BJ (cell line): Measurements from ENCODE around the gene GPR39. TPM values are rescaled to one million over a fixed set of nuclear protein-coding genes. Genes with fewer than 3 reads are reported as not detected.

ENCODE experiments used
- CTCF ChIA-PET: fragments of 350-600 bp; formaldehyde crosslinking; extraction: SDS; loops from one replicate; lab custom pipeline; 2021; ENCODE audit warnings: antibody characterized with exemption, inconsistent platforms; lab: Yijun Ruan, JAX
- POLR2A ChIA-PET: fragments of 300-600 bp; sonication (Branson Sonifier 250); formaldehyde crosslinking; extraction: SDS; loops from one replicate; lab custom pipeline; 2021; ENCODE audit warnings: antibody characterized with exemption; lab: Charles Lee
- DNase-seq: peaks from one replicate; pipeline ENCODE4 v3.0.0-alpha.2; 2011; ENCODE audit warnings: low read depth
- H3K27me3 ChIP-seq: 2 replicates; pipeline ENCODE4 v1.6.0; 2011; ENCODE audit warnings: low read length; ENCODE audit not compliant: control insufficient read depth, insufficient read depth
- H3K36me3 ChIP-seq: 2 replicates; pipeline ENCODE4 v1.5.1; 2011; ENCODE audit warnings: low read length; ENCODE audit not compliant: control insufficient read depth, insufficient read depth
- H3K4me3 ChIP-seq: 2 replicates; pipeline ENCODE4 v1.5.1; 2011; ENCODE audit warnings: low read depth, mild to moderate bottlenecking, control low read depth, low read length
- polyA plus RNA-seq: library from polyadenylated mRNA; depleted of rRNA; stranded (reverse); fragments of >200 nt; gene quantifications from 2 replicates; pipeline ENCODE4 v1.2.3, GENCODE V29; 2011
- TF ChIP-seq, protein P1 (sequence below): IDR thresholded peaks from 2 replicates; pipeline ENCODE4 v1.5.1; 2011; ENCODE audit warnings: low read depth, mild to moderate bottlenecking, control low read depth, inconsistent platforms, low read length, moderate library complexity; ENCODE audit not compliant: insufficient read depth

The GPR39 gene
- polyA plus RNA-seq, 1 experiment, result 2.3 TPM

DNA sequence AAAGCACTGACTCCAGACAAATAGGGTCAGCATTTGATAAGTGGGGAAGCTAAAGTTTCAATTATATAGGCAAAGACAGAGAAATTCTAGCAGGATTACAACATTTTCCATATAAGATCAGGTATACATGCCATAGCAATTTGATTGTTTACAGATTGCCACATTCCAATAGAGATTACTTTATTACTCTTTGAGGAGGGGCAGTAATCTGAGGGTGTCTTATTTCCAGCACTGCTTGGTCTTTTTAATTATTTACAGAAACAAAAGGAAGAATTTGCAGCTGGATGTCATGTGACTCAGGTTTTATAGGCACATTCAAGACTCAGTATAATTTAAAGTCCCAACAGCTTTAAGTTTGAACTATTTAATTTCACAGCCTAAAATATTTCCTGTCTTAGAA is 42.5 kb upstream of the GPR39 start:
- TF ChIP-seq, protein P1, sequence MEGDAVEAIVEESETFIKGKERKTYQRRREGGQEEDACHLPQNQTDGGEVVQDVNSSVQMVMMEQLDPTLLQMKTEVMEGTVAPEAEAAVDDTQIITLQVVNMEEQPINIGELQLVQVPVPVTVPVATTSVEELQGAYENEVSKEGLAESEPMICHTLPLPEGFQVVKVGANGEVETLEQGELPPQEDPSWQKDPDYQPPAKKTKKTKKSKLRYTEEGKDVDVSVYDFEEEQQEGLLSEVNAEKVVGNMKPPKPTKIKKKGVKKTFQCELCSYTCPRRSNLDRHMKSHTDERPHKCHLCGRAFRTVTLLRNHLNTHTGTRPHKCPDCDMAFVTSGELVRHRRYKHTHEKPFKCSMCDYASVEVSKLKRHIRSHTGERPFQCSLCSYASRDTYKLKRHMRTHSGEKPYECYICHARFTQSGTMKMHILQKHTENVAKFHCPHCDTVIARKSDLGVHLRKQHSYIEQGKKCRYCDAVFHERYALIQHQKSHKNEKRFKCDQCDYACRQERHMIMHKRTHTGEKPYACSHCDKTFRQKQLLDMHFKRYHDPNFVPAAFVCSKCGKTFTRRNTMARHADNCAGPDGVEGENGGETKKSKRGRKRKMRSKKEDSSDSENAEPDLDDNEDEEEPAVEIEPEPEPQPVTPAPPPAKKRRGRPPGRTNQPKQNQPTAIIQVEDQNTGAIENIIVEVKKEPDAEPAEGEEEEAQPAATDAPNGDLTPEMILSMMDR, result no peak
- H3K27me3 ChIP-seq, result no peaks in the 10 kb centered on the region
- ChIA-PET POLR2A (no interaction called here), CTCF (interaction anchor here (2.0 kb wide), 1 partner anchor 25 kb away, joined by 7 read pairs; no protein-coding TSS in a partner anchor)
- H3K36me3 ChIP-seq, result no peaks in the 10 kb centered on the region
- DNase-seq, result no peak
- no peak overlapping the region for H3K4me3 ChIP-seq

DNA sequence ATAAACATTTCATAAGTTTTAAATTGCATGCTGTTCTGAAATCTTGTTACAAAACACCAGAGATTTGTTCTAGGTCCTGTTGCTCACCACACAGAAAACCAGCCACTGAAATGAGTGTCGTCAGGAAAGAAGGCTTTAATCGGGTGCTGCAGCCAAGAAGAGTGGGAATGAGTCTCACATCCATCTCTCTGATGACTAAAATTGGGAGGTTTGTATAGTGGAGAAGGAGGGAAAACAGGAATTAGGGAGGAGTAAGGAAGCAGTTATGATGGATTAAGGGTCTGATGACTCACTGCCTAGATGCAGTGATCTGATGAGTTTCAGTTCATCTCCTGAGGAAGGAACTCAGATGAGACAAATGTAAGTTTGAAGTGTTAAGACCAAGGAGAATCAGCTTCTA is 42.1 kb upstream of the GPR39 start:
- Histone ChIP-seq H3K4me3 (no peak overlapping the region), H3K27me3 (no peaks in the 10 kb centered on the region), H3K36me3 (no peaks in the 10 kb centered on the region)
- no peak for DNase-seq
- ChIA-PET POLR2A (no interaction called here), CTCF (interaction anchor here (0.7 to 2.0 kb wide), 2 partner anchors 9 to 25 kb away, joined by 3 to 7 read pairs; no protein-coding TSS in a partner anchor)
- TF ChIP-seq, protein P1, result no peak

DNA sequence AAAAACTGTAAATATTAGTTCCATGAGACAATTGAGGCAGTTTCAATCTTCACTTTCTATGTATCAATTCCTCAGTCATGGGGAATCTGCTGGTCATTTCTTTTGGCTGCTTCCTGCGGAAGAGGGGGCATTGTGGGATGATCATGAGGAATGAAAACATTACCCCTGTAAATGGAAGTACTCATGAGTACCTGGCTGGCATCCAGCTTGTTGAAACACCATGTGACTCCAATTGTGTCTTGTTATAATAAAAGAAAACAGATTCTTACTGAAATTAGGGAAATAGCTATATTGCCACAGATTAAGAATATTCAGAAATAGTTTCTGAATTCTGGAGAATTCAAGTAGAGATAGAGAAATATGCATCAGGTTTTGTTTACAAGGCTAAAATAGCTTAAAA is 41.6 kb upstream of the GPR39 start:
- no peak for DNase-seq
- TF ChIP-seq, protein P1, result no peak
- Histone ChIP-seq H3K27me3 (no peaks in the 10 kb centered on the region), H3K4me3 (no peak overlapping the region), H3K36me3 (no peaks in the 10 kb centered on the region)
- ChIA-PET CTCF (interaction anchor here (0.7 to 0.8 kb wide), 2 partner anchors 10 to 23 kb away, joined by 3 read pairs; no protein-coding TSS in a partner anchor), POLR2A (no interaction called here)

DNA sequence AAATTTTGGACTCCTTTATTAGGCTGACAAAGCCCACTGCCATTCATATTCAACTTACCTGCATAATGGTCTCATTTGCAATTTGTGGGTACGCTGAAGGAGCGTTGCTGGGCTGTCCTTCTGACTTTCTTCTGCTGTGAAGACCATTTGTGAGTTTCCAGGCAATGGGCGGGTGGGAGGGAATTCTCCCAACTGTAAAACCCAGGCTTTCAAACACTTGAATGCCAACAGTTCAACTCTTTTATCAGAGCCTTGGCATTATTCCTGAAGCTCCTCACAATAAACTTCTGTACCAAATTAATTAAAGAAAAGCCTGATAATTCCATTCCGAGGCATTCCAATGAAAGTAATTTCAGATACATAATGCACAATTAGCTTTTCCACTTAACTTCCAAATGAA is 35.2 kb upstream of the GPR39 start:
- no peak for DNase-seq
- no peaks in the 10 kb centered on the region for H3K36me3 ChIP-seq
- ChIA-PET CTCF (no interaction called here), POLR2A (no interaction called here)
- TF ChIP-seq, protein P1, result no peak
- no peaks in the 10 kb centered on the region for H3K27me3 ChIP-seq
- no peak overlapping the region for H3K4me3 ChIP-seq

DNA sequence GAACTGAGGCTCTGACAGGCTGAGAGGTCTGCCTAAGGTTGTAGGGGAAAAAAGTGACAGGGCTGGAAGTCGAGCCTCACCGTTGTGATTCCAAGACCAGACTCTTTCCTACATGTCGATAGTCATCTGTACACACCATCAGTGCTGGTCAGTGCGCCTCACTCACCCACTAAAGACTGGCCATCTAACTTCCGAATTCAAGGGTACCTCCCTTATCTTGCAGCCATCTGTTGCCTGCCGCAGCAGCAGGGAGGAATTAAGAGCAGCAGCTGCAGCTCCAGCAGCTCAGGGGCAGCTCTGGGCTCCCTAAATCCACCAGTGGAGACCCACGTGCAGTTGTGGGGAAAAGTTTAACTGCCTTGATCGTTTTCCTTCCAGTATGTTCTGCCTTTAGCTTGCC is 32.6 kb upstream of the GPR39 start:
- CTCF ChIA-PET, result interaction anchor here (1.0 kb wide), 1 partner anchor 14 kb away, joined by 3 read pairs; no protein-coding TSS in a partner anchor
- no peak overlapping the region for H3K4me3 ChIP-seq
- POLR2A ChIA-PET, result no interaction called here
- no peaks in the 10 kb centered on the region for H3K36me3 ChIP-seq
- TF ChIP-seq, protein P1, result no peak
- H3K27me3 ChIP-seq, result no peaks in the 10 kb centered on the region
- no peak for DNase-seq
